GM19043 (cell line): ENCODE results near the gene PTPRU.

Experiments
- ATAC-seq: cut with Tn5 transposase; IDR thresholded peaks from one replicate; pipeline ENCODE4 v1.9.1; 2021; ENCODE audit warnings: low read depth; ENCODE audit not compliant: unreplicated experiment

PTPRU gene

DNA sequence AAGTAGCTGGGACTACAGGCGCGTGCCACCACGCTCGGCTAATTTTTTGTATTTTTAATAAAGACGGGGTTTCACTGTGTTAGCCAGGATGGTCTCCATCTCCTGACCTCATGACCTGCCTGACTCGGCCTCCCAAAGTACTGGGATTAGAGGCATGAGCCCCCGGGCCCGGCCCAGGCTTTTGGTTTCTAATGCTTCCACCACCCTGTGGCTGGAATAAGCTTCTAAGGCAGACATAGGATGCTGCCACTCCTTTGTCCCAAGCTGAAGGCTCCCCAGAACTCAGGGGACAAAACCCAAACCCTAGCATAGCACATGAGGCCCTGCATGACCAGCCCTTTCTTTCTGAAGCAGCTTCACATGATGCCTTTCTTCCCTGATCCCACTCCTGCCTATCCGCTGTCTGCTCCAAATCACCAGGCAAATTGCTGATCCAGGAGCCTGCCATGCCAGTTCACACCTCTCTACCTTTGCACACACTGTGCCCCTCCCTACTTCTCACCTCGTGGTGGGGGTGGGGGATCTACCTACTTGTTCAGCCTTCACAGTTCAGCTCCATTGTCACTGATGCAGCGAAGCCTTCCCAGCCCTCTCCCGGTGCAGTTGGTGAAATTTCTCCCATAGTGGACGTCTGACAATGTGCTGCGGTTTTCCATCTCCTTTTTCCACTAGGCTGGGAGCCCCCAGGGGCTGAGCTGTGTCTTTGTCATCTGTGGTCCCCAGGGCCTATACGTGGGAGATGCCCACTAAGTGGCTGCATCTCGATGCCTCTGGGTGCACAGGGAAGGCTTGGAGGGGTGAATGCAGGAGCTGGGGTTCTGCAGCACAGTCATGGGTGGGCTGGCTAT, 6.9 kb downstream of the PTPRU start:
- no peak for ATAC-seq

DNA sequence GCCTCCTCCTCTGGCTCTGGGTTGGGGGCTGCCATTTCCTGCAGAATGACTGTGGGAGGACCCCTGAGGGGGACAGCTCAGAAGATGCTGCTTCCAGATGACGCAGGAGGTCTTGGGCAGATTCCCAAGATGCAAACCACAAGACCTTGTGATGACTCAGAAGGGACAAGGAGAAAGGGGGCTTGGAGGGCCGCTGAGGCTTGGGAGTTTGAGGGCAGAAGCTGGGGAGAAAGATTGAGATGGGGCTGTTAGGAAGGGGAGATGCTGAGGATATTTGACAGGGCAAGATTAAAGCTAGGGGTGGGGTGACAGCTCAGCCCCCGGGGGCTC, 7.5 kb downstream of the PTPRU start:
- ATAC-seq: no peak

DNA sequence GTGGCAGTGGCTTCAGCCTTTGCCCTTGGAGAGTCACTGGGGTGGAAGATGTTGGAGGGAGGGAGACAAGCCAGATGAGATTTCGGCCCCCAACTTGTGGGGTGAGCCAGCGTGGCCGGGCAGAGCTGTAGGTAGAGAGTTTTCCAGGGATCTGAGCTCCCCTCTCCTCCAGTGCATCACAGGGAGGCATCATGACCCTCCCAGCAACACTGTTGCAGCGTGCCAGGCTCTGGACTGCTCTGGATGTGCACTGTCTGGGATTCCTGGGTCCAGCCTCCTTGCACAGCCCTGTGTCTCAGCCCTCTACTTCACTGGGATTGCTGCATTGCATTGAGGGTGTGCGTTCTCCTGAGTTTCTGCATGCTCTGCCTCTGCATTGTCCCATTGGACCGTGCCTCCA, 8.9 kb downstream of the PTPRU start:
- ATAC-seq: no peak

DNA sequence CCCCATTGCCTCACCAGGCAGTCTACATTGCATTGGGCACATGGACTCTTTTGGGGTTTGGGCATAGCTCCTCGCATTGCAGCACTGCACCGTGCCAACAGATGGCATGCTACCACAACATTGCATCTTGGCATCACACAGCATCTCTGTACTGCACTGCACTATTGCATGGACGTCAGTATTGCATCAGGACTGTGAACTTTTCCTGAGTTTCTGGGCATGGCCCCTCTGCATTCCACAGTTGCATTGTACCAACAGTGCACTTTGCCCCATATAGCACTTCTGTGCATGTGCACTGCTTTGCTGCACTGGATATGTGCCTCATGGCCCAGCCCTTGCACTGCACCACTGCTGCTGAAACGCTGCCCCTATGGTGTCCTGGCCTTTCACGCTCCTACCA, 9.6 kb downstream of the PTPRU start:
- ATAC-seq: no peak

DNA sequence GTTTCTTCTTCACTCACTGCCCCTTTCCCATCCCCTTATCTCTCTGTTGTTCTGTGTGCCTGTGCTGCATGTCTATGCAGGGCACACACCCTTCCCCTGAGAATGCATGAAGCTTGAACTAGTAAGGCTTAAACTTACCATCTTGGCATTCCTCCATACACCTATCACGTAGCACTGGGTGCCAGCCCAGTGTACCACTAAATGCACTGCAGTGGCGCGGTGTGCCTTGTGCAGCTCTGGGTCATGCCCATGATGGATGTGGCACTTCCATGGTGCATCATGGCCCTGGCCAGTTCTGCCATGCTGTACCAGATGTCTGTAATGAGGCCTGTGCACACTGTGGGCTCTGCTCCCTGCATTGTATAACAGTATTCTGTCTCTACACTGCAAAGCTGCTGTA, 10.7 kb downstream of the PTPRU start:
- ATAC-seq: no peak

DNA sequence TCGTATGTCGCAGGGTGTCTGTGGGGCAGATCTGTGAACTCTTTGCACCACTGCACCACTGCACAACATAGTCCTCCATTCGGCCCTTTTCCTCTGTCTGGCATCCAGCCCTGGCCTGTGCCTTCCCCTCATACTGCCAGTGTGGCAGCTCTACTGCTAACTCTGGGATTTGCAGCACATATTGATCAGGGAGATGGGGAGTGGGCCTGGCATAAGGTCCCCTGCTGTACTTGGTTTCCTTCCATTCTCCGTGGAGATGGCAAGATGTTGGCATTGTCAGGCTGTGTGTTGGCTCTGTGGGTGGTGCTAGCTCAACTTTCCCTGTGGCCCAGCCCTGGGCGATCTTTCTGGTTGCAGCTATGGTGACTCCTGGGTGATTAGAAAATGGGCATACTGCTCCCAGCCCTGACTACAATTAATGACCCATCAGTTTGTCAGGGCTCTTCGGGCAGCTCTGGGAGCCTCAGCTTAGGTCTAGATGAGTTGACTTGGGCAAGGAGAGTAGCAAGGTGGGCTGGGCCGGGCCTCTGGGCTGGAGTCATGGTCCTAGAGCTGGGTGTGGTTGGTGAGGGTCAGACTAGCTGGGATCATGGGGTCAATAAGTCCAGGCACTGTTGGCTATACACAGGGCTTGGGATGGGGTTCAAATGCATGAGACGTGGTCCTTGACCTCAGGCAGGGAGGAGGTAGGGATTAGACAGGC, 11.4 kb downstream of the PTPRU start:
- no peak for ATAC-seq

DNA sequence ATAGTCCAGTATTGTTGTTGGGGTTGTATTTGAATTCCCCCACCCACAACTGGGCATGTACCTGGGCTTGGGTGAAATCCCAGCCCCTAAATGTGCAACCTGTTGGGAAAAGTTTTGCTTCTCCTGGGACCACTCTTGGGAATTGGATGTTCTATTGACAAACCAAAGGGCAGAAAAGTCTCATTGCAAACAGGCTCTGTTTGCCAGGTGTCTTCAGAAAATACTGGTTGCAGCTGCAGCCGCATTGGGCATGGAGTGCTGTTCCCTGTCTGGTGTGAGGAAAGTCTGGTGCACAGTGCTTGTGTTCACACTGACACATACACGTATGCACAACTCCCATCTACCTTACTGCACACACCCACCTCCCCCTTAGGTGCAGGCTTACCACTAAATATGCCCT, 12.1 kb downstream of the PTPRU start:
- ATAC-seq: no peak

DNA sequence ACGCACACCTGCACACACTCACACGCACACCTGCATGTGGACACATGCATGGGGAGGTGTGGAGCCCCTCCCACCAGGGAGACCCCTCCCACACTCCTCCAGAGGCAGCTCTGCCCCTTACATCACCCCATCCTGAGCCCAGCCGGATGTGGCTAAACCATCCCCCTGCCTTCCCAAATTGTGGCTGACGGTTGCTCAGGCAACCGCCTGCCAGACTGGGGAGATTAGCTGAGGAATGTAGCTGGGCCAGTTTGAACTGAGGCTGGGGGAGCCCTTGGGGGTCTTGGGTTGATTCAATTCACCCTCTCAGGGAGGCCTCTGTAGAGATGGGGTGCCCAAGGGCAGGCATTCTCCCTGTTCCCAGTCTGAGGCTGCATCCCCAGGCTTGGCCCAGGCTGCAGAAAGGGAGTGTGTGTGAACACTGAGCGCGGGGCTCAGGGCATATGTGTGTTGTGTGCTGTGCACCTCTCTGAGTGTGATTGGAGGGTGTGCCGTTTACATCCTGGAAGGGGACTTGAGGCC, 12.9 kb downstream of the PTPRU start:
- no peak for ATAC-seq

DNA sequence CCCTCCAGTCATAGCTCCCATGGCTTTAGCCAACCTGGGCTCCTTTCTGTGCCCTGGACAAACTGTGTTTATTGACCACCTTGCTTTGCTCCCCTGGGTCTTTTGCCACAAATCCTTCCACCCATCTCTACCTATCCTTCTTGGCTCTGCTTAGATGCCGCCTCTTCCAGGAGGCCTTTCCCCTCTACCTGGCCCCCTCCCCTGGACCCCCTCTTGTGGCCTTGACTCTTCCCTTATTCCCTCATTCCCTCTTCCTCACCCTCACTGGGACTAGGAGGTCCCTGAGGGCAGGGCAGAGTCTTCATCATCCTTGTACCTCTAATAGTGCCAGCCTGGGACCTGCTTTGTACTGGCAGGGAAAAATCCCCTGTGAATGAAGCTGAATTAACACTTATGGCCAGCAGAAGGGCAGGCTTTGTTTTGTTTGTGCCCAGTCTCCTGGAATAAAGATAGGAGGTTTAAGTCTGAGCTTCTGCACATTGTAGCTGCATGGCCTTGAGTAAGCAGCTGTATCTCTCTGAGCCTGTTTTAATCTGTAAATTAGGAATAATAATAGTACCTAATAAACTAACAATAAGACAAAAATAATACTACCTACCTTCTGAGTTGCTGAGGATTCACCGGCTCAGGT, 13.7 kb downstream of the PTPRU start:
- no peak for ATAC-seq

DNA sequence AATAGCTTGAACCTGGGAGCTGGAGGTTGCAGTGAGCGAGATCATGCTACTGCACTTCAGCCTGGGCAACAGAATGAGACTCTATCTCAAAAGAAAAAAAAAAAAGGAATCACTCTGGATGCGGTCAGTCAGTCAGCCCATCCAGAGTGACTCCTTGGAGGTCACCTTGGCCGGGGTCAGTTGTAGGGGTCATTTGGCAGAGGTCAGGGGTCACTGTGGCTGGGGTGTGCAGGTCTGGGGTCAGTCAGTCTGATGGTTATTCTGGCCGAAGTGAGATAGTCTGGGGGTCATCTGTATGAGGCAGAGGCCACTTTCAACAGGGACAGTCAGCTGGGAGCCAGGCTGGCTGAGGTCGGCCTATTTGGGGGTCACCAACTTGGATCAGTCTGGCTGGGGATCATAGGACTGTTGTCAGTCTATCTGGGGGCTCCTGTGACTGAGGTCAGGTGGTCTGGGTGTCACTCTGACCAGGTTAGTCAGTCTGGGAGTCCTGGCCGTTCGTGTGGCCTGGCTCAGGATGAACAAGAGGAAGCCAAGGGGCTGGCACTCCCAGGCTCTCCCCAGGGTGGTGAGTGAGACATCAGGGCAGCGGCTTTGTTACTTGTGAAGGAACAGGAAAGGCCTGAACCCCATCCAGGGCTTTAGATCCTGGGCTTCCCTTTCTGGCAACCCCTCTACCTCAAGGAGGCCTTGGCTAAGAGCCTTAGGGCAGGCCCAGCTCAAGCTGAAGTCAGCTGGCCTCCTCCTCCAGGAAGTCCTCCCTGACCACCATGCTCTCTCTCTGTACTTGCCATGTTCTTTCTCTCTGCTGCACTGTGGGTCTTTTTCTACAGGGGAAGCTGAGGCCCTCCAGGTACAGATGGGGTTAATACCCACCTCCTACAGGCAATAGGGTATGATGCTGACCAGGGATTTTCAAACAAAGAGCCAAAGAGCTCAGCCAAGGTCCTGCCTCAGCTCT, 15.1 kb downstream of the PTPRU start:
- ATAC-seq: no peak

DNA sequence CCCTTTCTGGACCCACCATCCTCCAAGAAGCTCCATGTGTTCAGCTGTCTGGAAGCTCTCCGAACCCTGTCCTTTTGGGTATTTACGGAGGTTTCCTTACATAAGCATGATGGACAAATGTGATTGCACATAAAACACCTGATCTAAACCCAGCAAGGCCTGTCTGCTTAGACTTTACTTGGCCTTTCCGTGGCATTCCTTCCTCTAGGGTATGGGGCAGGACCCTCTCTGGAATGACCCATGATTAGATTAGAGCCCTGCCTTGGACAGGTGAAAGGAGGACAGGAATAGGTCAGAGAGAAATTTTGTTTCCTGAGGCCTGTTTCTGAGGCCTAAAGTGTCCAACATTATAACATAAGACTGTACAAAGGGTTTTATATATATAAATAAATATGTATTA, 16.9 kb downstream of the PTPRU start:
- no peak for ATAC-seq

DNA sequence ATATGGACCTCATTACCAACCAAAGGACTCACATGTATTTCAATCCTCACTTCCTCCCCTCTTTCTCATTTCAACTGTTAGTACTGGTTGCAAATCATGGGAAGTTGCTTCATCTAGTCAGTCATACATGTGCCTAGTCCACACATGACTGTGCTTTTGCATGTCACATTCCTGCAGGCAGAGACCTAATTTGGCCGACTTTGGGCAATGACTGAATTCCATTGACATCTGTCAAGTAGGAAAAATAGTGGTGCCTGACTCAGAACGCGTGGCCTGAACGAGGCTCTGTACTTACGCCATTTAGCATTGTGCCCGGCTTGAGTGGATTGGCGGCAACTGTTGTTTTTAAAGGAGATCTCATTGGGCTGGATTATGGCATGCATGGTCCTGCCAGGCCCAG, 18.0 kb downstream of the PTPRU start:
- no peak for ATAC-seq

DNA sequence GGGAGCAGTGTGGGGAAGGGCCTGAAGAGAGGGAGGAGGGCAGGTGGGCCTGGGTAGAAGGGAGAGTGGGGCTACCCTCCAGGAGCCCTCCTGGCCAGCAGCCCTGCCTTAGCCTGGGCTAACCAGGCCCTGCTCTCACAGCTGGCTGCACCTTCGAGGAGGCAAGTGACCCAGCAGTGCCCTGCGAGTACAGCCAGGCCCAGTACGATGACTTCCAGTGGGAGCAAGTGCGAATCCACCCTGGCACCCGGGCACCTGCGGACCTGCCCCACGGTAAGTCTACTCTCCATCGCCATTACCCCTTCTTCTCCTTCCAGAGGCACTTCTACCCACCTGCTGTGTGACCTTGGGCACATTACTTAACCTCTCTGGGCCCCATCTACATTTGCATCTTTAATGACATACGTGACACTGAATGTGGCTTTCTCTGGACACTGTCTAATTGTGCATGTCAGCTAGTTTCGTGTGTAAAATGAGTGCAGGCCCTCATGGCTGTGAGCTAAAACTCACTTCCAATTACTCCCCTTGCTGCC, 18.9 kb downstream of the PTPRU start:
- no peak for ATAC-seq

DNA sequence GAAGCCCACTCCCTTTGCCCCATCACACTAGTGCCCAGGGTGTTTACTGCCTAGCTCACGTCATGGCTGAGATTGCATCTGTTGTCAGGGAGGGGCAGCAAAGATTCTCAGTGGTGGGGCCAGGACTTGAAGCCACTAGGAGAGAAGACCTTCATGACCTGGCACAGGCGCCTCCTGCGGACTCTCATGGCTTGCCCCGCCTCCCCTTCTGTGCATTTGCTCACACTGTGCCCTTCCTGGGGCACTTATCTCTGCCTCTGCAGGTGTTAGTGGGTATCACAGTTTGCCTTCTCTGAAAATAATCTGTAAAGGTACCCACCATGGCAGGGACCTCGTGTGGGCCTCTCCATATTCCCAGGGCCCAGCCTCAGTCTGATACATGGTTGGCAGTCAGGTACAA, 20.1 kb downstream of the PTPRU start:
- ATAC-seq: no peak

DNA sequence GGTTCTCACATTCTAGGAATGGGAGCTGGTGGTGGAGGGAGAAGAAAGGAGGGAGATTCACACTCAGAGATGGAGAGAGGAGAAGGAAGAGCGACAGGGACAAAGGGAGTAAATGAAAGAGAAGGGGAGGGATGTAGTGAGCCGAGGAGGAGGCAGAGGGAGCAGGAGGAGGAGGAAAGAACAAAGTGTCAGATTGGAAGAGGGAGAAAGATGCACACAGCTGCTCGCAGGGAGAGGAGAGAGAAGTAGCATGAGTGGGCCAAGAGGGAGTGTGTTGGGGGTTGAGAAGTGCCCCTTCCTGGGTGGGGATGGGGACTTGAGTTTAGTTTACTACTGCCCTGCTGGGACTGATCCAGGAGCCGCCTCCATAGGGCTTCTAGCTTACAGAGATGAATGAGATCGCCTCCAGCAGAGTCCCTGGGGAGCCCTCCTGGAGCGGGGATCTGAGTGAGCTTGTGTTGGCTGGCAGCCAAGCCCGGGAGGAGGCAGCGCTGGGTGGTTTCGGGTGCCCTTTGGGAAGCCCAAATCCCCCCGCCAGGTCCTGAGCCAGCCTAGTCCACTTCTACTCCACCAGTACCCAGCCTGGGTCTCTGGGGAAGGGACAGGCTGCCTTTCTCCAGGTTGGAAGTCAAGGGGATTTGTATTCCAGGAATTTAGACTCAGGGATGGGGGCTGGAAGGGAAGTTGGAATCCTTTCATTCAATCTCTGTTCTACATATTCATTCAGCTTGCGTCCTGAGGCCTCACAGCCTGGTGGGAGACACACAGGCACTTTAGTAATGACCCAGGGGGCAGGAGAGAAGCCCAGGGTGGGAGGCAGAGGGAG, 20.9 kb downstream of the PTPRU start:
- ATAC-seq: no peak

DNA sequence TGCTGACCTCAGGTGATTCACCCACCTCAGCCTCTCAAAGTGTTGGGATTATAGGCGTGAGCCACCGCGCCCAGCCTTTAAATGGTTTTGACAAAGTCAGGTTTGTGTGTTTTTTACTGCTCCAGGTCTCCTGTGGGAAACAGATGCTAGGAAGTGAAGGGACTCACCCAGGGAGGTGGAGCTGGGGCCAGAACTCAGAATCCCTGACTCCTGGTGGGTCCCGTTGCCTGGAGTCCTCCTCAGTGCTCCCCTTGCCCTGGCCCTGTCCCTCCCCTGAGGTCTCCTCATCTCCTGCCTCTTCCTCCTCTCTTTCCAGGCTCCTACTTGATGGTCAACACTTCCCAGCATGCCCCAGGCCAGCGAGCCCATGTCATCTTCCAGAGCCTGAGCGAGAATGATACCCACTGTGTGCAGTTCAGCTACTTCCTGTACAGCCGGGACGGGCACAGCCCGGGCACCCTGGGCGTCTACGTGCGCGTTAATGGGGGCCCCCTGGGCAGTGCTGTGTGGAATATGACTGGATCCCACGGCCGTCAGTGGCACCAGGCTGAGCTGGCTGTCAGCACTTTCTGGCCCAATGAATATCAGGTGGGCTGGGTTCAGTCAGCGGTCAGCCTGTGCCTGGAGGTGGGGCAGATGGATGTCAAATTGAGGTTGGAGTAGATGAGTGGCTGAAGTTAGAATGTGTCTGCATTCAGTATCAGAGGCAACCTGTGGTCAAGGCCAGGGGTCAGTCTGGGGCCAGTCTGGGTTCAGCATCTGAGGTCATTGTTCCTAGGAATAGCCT, 22.1 kb downstream of the PTPRU start:
- no peak for ATAC-seq

DNA sequence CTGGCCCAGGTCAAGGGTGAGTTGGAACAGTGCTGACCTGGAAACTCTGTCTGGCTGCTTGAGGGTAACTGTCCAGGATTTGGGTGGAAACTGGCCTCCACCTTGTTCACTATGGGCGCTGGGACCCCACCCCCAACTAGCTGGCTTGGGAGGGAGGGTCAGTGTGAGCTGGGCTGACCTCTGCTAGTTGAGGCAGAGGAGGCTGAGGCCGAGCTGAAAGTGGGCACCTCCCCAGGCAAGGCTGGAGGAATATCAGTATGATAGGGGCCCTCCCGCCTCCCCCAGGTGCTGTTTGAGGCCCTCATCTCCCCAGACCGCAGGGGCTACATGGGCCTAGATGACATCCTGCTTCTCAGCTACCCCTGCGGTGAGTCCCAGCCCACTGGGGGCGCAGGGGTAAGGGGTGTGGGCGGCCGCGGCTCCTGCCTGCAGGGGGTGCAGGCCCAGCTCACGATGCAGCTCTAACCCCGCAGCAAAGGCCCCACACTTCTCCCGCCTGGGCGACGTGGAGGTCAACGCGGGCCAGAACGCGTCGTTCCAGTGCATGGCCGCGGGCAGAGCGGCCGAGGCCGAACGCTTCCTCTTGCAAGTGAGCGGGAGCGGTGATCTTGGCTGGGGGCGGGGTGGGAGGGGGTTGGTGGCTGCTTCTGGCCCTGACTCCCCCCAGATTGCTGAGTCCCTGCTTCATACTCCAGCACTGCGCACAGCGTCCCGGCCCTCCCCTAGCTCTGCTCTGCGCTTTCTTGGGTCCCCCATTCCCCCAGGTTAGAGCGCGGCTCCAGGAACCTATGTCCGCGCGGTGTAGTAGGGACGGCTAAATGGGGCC, 22.9 kb downstream of the PTPRU start:
- no peak for ATAC-seq
